Heart left ventricle (tissue), 13 donors: ENCODE measurements around the gene TMEM229B.

Experiments used
- POLR2A ChIP-seq, 2 donors: fragments of 450-650 bp; IDR thresholded peaks; one replicate each; pipeline ENCODE4 v1.6.1; 2017; ENCODE audit warnings: antibody characterized with exemption in 2 of 2, mild to moderate bottlenecking in 2 of 2, moderate library complexity in 2 of 2
- TF ChIP-seq, protein P1 (sequence below), 12 donors: fragments of 200-600 bp; sonication (generic) in 4 of 12; IDR thresholded peaks; one replicate each; pipeline versions ENCODE4 v1.5.0 to v1.8.0; 2018 to 2022; ENCODE audit warnings: antibody characterized with exemption in 12 of 12, mild to moderate bottlenecking in 5 of 12
- donor health status: ischemic (EF 13 %, LVEDD 7.1; RV severe dilation, severe dysfunction).
- donor health status: DM: no; HTN: yes; CAD: no.
- donor health status: DM: no; HTN: no; CAD: no.
- donor health status: ischemic (EF 25% LVEDD 6.9; RV normal size, moderate dysfunction).
- donor health status: ischemic (EF 25% LVEDD 5.7; RV mildly dilated, moderate dysfunction).
- donor health status: ischemic (EF 35%, LVEDD 5.7; RV mildly dilated, moderate dysfunction).
- donor health status: nonischemic (EF 11% LVEDD 7.7; RV severe dilation, severe dysfunction).
- donor health status: DM: yes; HTN: yes; CAD: no.
- donor health status: PGD.
- donor health status: ischemic (EF 29% LVEDD 5.4; RV normal size, mild dysfunction).
- donor health status: nonischemic (EF 23%, LVEDD 6.1; RV moderate dilation, normal function).

DNA sequence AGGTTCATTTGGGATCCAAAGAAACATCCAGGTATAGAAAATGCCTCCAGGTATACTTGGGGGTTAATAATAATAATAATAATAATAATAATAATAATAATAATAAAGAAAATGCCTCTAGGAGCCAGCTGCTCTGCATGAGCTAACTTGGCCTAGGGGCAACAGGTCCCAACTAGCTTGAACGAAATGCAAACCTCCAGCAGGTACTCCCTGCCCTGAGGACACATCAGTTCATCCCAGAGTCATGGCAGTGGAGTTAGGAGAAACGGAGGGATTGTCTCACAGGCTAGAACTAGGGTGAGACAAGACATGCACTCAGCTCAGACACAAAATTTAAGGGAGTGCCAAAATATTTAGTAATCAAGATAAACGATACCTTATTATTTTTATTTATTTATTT lies 12.5 kb upstream of the TMEM229B start:
- TF ChIP-seq, protein P1, sequence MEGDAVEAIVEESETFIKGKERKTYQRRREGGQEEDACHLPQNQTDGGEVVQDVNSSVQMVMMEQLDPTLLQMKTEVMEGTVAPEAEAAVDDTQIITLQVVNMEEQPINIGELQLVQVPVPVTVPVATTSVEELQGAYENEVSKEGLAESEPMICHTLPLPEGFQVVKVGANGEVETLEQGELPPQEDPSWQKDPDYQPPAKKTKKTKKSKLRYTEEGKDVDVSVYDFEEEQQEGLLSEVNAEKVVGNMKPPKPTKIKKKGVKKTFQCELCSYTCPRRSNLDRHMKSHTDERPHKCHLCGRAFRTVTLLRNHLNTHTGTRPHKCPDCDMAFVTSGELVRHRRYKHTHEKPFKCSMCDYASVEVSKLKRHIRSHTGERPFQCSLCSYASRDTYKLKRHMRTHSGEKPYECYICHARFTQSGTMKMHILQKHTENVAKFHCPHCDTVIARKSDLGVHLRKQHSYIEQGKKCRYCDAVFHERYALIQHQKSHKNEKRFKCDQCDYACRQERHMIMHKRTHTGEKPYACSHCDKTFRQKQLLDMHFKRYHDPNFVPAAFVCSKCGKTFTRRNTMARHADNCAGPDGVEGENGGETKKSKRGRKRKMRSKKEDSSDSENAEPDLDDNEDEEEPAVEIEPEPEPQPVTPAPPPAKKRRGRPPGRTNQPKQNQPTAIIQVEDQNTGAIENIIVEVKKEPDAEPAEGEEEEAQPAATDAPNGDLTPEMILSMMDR (IDR thresholded peaks at IDR 0.05) = no peak
- TF ChIP-seq POLR2A (IDR thresholded peaks at IDR 0.05) = no peak
